Right lobe of liver (tissue), 4 donors: Measurements from ENCODE around the gene SCN8A.

ENCODE experiments used
- POLR2A ChIP-seq: fragments of 450-650 bp; IDR thresholded peaks from one replicate; pipeline ENCODE4 v1.6.1; 2017; ENCODE audit warnings: antibody characterized with exemption, mild to moderate bottlenecking
- TF ChIP-seq, protein P1 (sequence below), 4 donors: fragments of 200-600 bp in 3 of 4; fragments of 450-650 bp in 1 of 4; IDR thresholded peaks; one replicate each; pipeline versions ENCODE4 v1.5.1 to v1.8.0; 2016 to 2022; ENCODE audit warnings: antibody characterized with exemption in 4 of 4, mild to moderate bottlenecking in 2 of 4
- donor health status: DM: no; HTN: no; CAD: no.
- donor health status: DM: no; HTN: no; CAD: no.
- donor health status: DM: no; HTN: yes; CAD: no.

DNA sequence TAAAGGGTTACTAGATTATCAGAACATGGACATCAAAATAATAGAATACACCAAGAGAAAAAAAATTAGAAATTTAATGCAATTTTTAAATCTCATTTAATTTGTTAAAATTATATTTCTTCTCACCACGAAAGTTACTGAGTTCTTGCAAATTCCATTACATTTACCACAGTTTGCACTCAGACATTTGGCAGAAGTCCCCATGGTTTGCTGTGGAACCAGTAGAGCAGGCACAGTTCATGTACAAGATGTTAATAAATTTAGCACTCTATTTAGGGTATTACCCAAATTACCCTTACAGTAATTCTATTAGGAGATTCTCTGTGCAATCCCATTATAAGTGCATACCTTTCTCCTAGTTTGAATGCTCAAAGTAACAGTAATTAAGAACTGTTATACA is 9.7 kb downstream of the SCN8A start:
- TF ChIP-seq, protein P1, sequence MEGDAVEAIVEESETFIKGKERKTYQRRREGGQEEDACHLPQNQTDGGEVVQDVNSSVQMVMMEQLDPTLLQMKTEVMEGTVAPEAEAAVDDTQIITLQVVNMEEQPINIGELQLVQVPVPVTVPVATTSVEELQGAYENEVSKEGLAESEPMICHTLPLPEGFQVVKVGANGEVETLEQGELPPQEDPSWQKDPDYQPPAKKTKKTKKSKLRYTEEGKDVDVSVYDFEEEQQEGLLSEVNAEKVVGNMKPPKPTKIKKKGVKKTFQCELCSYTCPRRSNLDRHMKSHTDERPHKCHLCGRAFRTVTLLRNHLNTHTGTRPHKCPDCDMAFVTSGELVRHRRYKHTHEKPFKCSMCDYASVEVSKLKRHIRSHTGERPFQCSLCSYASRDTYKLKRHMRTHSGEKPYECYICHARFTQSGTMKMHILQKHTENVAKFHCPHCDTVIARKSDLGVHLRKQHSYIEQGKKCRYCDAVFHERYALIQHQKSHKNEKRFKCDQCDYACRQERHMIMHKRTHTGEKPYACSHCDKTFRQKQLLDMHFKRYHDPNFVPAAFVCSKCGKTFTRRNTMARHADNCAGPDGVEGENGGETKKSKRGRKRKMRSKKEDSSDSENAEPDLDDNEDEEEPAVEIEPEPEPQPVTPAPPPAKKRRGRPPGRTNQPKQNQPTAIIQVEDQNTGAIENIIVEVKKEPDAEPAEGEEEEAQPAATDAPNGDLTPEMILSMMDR (IDR thresholded peaks at IDR 0.05), result no peak
- TF ChIP-seq POLR2A, result no peak
